Measurements from ENCODE around the gene MGMT.

MGMT gene

DNA sequence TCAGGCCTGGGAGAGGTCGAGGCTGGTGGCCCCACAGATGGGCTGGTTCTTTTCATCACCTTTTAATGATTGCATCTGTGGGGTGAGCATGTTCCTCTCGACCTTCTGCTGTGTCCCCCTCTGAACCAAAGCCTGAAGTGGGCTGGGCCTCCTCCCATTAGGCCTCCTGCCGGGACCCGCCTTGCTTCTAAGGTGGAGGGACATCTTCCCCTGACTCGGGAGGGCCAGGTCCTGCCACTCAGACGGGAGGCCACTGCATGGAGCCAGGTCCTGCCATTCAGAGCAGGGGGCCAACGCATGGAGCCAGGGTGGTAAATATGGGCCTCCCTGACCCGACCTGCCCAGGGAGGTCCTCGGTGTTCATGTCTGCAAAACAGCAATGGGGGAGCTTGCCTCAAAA, 308.6 kb downstream of the MGMT start:
- DNase-seq (ENCODE audit: low spot score) = no peak

DNA sequence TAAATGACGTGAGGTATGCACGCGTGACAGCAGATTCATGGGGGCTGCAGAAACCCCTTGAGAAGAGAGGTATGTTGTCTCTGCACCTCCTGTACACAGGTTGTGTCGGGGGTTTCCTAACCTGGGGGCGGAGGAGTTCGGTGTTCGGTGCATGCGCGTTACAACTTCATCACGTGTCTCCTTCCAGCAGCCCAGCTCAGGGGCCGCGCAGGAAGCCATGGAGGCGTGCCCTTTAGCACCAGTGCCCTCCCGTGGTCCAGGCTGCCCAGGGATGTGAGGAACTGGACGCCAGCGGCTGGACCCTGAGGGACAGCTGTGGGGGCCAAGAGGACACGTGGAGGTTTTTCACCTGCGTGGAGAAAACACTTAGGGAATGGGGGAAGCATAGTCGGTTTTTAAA, 310.6 kb downstream of the MGMT start:
- no peak for DNase-seq (ENCODE audit: low spot score)

DNA sequence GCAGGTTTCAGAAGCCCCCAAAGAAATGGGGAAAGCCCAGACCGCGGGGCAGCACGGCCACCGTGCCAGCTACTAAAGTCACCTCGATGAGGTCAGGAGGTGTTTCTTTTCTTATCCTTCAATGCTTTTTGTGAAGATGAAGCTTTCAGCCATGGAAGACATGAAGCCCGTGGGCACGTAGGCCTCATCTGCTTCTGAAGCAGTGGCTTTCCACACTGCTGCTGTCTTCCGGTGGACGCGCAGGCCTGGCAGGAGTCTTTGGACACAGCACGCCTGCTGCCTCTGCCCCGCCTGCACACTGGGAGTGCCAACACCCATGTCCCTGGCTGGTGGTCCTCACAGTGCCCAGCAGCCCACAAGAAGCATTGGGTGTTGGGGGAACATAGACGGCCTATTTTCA, 311.5 kb downstream of the MGMT start:
- DNase-seq (ENCODE audit: low spot score) = no peak

DNA sequence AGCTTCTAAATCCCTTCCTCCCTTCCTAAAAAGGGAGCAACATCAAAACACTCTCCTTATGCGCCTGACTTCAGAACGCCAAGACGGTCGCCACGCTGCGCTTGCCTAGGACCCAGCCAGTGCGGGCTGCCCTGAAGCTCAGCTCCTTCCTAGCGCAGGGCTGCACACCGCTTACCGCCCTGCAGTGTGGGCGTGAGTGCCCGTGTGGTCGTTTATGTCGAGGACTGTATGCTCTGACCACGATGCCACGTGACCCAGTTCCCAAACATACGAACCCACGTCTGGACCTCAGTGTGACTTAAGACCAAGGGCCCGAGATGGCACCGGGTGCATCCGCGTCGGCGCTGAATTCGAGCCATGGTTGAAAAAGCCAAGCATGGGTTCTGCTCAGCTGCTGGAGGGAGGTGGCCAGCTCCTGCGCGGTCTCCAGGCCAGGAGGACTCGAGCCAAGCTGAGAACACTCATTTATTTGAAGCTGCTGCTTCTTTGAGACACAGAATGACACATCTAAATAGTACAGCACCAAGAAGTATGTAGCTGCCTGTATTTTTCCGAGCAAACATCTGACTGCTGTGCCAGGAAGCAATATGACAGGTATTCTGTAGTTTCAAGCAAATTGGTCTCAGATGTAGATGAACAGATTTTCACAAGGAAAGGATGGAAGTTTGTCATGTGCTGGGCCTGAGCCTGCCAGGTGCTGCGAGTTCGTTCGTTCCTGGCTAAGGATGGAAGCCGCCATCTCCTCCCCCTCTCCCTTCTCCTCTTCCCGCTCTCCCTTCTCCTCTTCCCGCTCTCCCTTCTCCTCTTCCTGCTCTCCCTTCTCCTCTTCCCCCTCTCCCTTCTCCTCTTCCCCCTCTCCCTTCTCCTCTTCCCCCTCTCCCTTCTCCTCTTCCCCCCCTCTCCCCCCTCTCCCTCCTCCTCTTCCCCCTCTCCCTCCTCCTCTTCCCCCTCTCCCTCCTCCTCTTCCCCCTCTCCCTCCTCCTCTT, 312.4 kb downstream of the MGMT start:
- DNase-seq (ENCODE audit: low spot score) = no peak

DNA sequence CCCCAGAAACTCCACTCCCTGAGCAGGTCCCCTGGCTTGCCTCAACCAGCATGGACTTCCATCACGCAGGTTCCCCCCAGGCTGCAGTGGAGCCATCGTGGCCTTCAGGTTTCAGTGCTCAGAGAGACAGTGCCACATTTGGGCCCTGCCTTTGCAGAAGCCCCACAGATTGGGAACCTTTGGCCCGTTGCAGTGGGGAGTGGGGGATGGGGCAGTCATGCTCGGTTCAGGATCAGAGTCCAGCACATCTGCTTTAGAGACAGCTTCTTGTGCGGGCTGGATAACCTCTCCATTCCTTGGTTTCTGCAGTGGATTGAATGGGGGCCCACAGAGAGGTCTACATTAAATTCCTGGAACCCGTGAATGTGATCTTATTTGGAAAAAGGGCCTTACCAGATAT, 313.2 kb downstream of the MGMT start:
- DNase-seq (ENCODE audit: low spot score) = no peak

DNA sequence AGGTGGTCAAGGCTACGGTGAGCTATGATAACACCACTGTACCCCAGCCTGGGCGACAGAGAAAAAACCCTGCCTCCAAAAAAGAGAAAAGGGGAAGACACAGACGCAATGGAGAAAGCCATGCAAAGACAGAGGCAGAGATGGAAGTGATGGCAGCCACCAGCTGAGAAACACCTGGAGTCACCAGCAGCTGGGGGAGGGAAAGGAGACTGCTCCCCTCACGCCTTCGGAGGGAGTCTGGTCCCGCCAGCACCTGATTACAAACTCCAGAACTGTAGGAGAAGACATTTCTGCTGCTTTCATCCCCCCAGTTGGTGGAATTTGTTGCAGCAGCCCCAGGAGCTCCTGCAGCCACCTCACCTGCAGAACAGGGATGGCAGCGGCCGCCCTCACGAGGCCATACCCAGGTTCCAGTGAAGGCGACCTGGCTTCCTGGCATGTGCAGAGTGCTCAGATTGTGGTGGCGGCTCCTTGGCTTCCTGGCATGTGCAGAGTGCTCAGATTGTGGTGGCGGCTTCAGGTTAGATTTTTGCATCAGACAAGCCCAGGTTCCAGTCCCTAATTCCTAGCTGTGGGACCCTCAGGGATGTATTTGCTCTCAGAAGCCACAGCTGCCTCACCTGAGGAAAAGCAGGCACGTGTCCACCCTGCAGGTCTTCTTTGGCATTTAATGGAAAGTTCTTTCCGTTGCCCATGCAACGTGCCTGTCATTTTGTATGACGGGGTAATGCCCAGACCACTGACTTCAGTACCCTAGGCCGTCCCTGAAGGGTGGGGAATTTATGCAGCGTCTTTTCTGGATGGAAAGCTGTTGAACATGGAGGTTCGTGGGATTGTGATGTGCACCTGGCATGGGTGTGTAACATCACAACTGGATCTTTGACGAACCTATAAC, 314.1 kb downstream of the MGMT start:
- no peak for DNase-seq (ENCODE audit: low spot score)

DNA sequence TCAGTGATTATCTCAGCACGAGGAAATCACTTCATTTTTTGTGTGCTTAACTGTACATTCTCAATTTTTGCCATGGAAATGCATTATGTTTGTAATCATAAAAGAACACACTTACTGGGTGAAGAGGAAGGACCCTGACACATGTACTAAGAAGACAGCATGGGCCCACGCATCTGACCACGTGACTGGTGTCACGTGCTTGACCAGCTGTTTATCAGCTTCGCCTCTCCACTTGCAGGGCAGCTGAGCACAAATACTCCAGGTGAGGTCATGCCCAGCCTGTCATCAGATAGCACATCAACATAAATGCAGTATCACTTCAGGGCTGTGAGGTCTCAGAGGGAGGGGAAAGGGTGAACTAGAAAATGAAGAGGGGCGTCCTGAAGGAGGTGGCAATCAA, 317.2 kb downstream of the MGMT start:
- no peak for DNase-seq (ENCODE audit: low spot score)

DNA sequence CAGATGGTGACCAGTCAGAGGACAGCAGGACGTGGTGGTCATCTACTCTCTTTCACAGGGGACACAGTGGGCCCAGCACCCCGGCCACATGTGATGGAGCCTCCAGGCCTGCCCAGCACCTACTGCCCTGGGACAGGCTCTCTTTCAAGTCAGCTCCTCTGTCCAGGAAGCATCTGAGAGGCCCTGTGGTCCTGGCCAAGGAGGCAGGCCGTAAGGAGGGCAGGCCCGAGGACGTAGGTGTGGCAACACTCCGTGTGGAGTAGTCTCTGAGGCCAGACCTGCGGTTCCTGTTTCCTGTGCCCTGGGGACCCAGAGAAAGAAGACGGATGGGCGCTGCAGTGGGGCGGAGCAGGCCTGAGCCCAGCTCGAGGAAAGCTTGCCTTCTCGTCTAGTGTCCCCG, 317.9 kb downstream of the MGMT start:
- no peak for DNase-seq (ENCODE audit: low spot score)

DNA sequence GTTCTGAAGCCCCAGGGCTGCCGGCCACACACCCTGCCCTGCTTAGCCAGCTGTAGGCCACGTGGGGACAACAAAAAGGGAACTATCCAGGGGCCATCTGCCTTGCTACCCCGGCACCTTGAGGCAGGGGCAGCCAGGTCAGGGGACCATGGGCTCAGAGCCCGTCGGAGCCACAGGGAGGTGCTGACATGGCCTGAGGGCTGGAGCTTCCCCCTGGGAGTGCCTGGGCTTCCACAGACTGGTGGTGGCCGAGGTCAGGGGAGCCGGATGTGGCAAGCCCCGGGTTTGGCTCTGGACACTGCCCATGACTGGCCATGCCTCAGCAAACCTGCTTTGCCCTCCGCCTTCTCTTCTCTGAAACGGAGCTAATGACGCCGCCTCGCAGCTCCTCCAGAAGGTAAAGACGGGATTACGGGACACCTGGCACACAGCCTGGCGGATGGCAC, 318.5 kb downstream of the MGMT start:
- no peak for DNase-seq (ENCODE audit: low spot score)

DNA sequence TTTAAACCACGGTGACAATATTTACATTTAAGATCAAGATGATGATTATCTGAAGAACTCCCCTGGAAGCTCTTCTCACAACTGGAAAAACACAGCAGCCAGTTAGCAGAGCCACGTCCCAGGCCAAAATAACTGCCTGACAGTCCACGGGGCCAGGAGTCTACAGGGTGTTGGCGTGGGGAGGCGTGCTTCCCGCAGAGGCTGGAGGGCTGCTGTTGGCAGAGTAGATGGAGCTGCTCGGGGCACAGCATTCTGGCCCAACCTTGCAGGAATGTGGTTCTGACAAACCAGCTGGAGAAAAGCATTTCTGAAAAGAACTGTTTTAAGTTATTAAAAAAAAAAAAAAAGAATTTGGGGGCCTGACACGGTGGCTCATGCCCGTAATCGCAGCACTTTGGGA, 319.2 kb downstream of the MGMT start:
- no peak for DNase-seq (ENCODE audit: low spot score)

DNA sequence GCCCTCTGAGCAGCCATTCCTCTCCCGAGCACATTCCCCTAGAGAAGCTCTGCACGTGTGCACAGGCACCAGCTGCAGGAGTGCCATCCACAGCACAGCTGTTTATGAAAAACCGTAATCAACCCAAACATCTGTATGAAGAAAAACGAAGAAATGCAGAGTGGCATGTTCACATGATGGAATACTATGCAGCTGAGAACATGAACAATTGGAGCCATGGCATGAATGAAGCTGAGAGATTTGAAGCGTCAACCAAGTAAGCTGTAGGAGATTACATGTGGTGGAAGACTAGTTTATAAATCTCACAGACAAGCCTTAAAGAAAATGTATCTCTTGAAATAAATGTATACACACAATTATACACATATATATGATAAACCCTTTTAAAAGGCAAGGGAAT, 320.5 kb downstream of the MGMT start:
- no peak for DNase-seq (ENCODE audit: low spot score)

DNA sequence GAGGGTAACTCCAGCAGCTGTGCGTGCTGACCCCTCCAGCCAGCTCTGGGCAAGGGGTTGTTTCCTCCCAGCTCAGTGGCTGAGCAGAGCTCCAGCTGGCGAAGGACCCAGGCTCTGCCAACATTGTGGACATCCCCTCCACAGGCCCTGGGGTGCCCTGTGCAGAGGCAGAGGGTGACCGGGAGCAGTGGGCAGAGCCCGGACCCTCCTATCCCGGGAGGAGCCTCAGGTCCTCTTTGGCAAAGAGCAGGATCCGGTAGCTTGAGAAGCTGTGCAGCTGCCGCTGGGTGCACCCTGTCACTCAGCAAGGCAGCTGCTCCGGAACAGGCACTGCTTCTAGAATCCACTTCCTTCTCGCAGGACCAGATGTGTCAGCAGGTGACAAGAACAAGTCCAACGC, 321.2 kb downstream of the MGMT start:
- no peak for DNase-seq (ENCODE audit: low spot score)

DNA sequence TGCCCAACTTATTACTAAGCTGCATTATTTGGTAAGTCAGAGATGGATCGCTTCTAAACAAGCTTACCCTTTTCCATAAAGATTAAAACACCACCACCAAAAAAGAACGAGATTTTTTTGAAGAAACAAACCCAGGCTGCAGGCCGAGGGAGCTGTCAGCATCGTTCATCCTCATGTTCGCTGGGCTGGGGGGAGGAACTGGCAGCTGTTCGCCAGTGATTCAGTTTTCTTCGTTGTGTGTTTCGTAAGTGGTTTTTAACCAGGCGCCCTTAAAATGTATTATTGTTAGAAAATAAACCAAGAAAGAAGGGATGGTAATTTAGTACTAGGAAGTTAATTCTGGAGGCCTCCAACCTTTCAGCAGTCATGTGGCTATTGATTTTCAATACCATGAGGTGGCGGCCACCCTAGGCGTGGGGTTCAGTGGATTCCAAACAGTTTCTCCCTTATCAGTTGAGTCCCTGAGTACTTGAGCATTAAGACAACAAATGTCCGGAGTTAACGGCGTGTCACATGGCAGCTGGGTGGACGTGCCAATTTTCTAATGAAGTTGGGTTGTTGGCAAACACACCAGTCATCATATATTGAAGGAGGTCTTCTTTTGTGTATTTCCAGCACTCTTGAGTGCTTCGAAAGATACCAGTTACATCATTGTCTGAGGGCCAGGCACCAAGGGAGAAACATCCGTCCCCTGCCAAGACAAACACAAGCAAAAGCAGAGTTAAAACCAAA, 323.8 kb downstream of the MGMT start:
- DNase-seq (ENCODE audit: low spot score) = no peak

DNA sequence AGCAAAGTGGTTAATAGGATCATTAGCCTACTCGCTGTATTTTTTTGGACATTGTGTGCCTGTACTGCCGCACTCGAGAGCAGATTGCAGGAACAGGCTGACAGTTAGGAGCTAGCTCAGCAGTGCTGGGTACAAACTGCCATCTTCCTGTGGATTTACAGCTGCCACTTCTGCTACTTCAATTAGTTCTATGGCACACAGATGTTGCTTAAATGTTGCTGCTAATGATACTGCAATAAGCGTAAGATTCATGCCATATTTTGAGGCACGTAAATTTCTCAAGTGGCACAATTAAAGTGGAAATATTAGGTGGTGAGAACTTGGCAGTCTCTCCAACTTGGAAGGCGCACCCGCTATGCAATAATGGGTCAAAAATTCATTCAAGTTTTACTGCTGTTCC, 325.1 kb downstream of the MGMT start:
- DNase-seq (ENCODE audit: low spot score) = no peak

DNA sequence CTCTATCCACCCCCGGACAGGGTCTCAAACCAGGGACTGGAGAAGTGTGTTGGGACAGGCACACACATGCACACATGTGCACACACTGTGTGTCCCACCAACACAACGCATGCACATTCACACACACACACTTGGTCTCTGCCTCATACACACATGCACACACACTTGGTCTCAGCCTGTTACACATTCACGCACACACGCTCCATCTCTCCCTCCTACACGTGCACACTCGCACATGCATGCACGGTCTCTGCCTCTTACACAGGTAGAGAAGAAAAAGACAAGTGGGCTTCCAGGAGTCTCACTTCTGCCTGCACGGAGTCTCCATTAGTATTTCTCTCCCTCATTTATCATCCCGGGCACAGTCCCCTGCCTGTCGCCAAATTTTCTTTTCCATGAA, 325.8 kb downstream of the MGMT start:
- DNase-seq (ENCODE audit: low spot score) = no peak

DNA sequence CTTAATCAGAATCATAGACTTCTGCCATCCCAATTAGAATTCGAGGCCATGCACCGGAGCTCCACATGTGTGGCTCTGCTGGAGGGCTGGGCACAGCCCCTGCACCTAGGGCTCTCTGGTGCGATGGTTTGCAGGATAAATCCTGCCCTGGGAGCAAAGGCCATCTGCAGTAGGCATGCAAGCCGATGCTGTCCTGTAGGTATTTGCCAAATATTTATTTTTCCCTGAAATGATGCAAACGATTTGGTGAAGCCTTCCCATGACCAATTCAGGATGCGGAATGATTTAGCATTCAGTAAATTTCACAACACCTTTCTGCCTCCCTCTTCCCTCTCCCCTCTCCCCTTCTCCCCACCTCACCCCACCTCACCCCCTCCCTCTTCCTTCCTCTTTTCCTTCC, 326.4 kb downstream of the MGMT start:
- DNase-seq (ENCODE audit: low spot score) = no peak

DNA sequence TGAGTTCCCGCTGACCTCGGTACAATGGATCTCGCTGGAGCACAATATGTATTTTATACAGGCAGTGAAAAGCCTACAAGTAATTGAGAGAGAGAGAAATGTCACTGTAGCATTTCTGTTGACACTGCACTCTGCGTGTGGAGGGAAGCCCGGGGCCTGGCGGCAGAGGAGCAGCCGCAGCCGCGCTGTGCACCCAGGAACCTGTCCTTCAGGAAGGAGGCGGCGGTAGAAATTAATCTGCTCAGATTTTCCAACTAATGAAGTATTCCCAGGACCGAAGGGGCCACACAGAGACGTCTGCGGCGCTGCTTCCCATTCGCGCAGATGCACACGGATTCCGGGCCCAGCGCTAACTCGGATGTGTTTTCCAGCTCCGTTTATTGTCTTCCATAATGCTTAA, 327.0 kb downstream of the MGMT start:
- DNase-seq (ENCODE audit: low spot score) = no peak

DNA sequence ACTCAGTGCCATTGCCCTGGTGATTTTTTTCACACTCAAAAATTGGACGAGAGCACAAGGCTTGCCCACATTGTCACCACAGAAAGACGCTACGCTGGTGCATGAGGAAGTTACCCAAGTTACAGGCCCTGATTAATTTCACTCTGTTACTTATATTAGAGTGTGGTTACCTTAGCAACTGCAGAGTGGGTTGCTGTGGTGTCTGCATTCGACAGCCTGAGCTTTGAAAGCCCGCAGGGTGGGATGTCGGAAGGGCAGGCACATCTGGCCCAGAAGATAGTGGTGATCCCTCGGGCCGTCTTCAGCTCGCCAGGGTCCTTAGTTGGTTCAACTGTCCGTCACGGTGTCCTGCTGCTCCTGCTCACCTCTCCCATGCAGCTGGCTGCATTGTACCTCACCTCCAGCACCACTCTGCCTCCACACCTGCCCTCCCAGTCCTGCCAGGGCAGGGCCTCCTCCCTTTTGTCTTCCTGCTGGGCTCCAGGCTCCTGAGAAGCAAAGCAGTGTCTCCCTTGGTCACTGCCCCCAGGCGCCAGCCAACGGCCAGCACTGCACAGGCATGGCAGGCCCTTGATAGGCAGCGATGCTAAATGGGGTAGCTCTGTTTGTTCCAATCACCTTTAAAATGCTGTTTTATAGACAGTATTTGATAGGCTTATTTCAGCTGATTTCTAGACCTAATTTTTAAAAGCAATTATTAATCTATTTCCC, 329.8 kb downstream of the MGMT start:
- DNase-seq (ENCODE audit: low spot score) = no peak

DNA sequence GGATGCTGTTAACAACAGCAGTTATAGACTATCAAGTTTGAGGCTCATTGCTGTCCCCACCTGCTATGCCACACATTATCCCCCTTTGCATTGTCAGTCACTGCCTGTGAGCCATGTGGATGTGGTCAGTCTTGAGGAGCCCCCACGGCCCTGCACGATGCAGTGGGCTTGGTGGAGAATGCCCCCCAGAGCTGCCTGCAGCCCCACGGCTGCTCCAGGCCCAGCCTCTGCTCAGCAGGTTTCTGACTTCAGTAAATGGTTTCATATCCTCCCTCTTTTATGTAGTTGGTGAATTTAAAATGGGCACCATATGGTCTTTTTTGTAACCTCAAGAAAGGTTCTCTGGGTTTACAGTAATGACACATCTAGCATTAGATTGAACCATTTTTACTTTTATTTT, 332.9 kb downstream of the MGMT start:
- no peak for DNase-seq (ENCODE audit: low spot score)

DNA sequence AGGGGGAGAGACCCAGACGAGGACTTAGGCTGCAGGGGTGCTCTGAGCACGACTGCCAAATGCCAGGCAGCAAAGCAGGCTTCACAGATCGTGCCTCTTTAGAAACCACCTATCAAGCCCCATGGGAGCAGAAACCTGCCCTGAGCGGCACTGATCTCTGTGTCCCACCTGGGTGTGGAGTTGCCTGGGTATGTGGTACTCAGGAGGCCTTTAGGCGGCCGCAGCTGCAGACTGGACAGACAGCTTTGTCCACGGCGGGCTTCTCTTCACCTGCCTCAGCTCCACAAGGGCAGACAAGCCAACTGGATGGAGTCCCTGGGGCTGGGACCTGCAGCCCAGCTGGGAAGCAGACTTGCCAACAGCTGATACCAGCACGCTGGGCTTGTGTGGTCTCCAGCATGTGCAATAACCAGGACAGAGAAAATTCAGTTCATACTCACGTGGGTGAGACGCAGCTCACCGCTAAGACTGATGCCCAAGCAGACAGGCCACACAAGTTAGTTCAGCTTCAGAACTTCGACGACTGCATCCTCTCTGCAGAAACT, 333.8 kb downstream of the MGMT start:
- no peak for DNase-seq (ENCODE audit: low spot score)

DNA sequence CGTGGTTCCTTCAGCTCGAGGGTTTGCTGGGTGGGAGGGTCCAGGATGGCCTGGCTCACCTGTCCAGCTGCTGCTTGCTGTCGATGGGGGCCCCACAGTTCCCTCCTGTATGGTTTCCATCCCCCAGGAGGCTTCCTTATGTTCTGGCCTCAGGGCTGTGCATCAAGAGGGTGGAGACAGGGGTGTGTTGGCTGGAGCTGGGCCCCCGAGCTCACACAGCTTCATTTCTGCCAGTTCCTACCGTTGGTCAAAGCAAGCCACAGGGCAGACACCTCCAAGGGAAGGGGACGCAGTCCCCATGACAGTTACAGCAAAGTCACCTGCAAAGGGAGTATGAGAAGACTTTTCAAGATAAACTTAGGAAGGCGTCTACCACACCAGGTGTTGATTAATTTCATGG, 340.2 kb downstream of the MGMT start:
- no peak for DNase-seq (ENCODE audit: low spot score)

All from LoVo (cell line).